Pericardium fibroblast (primary cell): Measurements from ENCODE around the gene IGSF9. TPM values are rescaled to one million over a fixed set of nuclear protein-coding genes. Genes with fewer than 3 reads are reported as not detected.

Source experiments
- total RNA-seq: library from RNA; depleted of rRNA; stranded (reverse); fragments of >200 nt; gene quantifications from 2 replicates; pipeline ENCODE4 v1.2.3, GENCODE V29; 2015

IGSF9 gene
- total RNA-seq: 0.09 and 2.0 TPM in 2 replicates

GRCh38 chr1:159945483-159946241 is at the start of gene IGSF9:
Gene IGSF9, minus strand, starts transcription at chr1:159945613. Its CDS starts 2,159 bp downstream, at chr1:159943454.

GRCh38 chr1:159953536-159954515 is 8.4 kb upstream of the IGSF9 start, which contains the start of gene SLAMF9:
Gene SLAMF9, minus strand, starts transcription at chr1:159954237. Its CDS starts 100 bp downstream, at chr1:159954137.

GRCh38 chr1:159924791-159925718 is 20.4 kb downstream of the IGSF9 start, which contains the start of gene TAGLN2:
Gene TAGLN2, minus strand, starts transcription at chr1:159925507. Its CDS starts 4,998 bp downstream, at chr1:159920509.

GRCh38 chr1:159900086-159900680 is 45.2 kb downstream of the IGSF9 start, which contains the start of gene CFAP45:
Gene CFAP45, minus strand, starts transcription at chr1:159900165. Its CDS starts 67 bp downstream, at chr1:159900098.

Other genes with a start within 250 kb of the IGSF9 start
- 0.23 TPM in 1 of 2 replicates, not detected in the other for gene CRP, start 231.0 kb downstream of the IGSF9 start, total RNA-seq
- gene DUSP23, start 164.7 kb downstream of the IGSF9 start, total RNA-seq: 36.9 and 104 TPM in 2 replicates
- not detected in 2 replicates for gene FCRL6, start 143.3 kb downstream of the IGSF9 start, total RNA-seq
- 0.09 and 1.5 TPM in 2 replicates for gene SLAMF8, start 118.7 kb downstream of the IGSF9 start, total RNA-seq
- gene VSIG8, start 83.0 kb downstream of the IGSF9 start, total RNA-seq: 0.12 TPM in 1 of 2 replicates, not detected in the other
- 0.12 TPM in 1 of 2 replicates, not detected in the other for gene CFAP45, start 45.4 kb downstream of the IGSF9 start, total RNA-seq
- gene TAGLN2, start 20.1 kb downstream of the IGSF9 start, total RNA-seq: 251 and 454 TPM in 2 replicates
- not detected in 2 replicates for gene SLAMF9, start 8.6 kb upstream of the IGSF9 start, total RNA-seq
- 2.3 TPM in 2 replicates for gene PIGM, start 86.4 kb upstream of the IGSF9 start, total RNA-seq
- 0.12 TPM in 1 of 2 replicates, not detected in the other for gene KCNJ10, start 124.5 kb upstream of the IGSF9 start, total RNA-seq
- 0.60 TPM in 1 of 2 replicates, not detected in the other for gene KCNJ9, start 135.9 kb upstream of the IGSF9 start, total RNA-seq
- 11.2 and 15.9 TPM in 2 replicates for gene IGSF8, start 153.0 kb upstream of the IGSF9 start, total RNA-seq
- gene ATP1A2, start 170.1 kb upstream of the IGSF9 start, total RNA-seq: 1.2 and 1.8 TPM in 2 replicates
- not detected in 2 replicates for gene ATP1A4, start 206.0 kb upstream of the IGSF9 start, total RNA-seq
- not detected in 2 replicates for gene CASQ1, start 245.0 kb upstream of the IGSF9 start, total RNA-seq